Effector memory CD4-positive, alpha-beta T cell (primary cell): ENCODE data around the gene MRM1.

ENCODE experiments used
- DNase-seq, 3 donors: peaks; one replicate each; pipeline ENCODE4 v3.0.0-alpha.2; 2020
- H3K27ac ChIP-seq: 2 replicates; pipeline ENCODE4 v1.7.0; 2013; ENCODE audit warnings: mild to moderate bottlenecking, low read length, moderate library complexity; ENCODE audit not compliant: insufficient read depth, poor library complexity, severe bottlenecking
- H3K27me3 ChIP-seq: replicated peaks from 2 replicates; pipeline ENCODE4 v1.7.0; 2013; ENCODE audit warnings: mild to moderate bottlenecking, low read length; ENCODE audit not compliant: insufficient read depth, control insufficient read depth, poor library complexity, severe bottlenecking
- H3K36me3 ChIP-seq: 2 replicates; pipeline ENCODE4 v1.7.0; 2013; ENCODE audit warnings: mild to moderate bottlenecking, low read length, moderate library complexity; ENCODE audit not compliant: control insufficient read depth, insufficient read depth
- H3K4me1 ChIP-seq: 2 replicates; pipeline ENCODE4 v1.7.0; 2013; ENCODE audit warnings: low read length, mild to moderate bottlenecking; ENCODE audit not compliant: control insufficient read depth, insufficient read depth, poor library complexity, severe bottlenecking
- H3K4me3 ChIP-seq: 2 replicates; pipeline ENCODE4 v1.7.0; 2013; ENCODE audit warnings: low read length, low read depth, mild to moderate bottlenecking; ENCODE audit not compliant: insufficient read depth, poor library complexity, severe bottlenecking
- H3K9me3 ChIP-seq: 2 replicates; pipeline ENCODE4 v1.7.0; 2013; ENCODE audit warnings: mild to moderate bottlenecking, low read length, moderate library complexity; ENCODE audit not compliant: control insufficient read depth

The MRM1 gene

DNA sequence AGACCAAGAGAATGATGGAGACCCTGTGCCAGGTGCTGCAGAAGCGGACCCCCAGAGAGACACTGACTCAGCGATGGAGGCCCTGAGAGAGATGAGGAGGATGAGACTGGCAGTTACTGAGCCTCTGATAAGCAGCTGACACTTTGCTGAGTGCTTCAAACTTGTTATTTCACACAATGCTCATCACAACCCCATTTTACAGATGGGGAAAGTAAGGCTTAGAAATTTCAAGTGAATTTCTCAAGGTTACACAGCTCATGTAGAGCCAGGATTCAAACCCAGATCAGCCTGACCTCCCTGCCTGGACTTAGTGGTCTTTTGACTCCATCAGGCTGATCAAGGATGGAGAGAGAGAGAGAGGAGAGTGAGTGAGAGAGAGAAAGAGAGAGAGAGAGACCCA, 27.2 kb downstream of the MRM1 start:
- H3K36me3 ChIP-seq, result no peaks in the 10 kb centered on the region
- no peak overlapping the region for H3K27ac ChIP-seq
- no peaks in the 10 kb centered on the region for H3K27me3 ChIP-seq
- no peak for DNase-seq
- H3K4me3 ChIP-seq, result no peak overlapping the region
- H3K9me3 ChIP-seq, result no peaks in the 10 kb centered on the region
- no peaks in the 10 kb centered on the region for H3K4me1 ChIP-seq

DNA sequence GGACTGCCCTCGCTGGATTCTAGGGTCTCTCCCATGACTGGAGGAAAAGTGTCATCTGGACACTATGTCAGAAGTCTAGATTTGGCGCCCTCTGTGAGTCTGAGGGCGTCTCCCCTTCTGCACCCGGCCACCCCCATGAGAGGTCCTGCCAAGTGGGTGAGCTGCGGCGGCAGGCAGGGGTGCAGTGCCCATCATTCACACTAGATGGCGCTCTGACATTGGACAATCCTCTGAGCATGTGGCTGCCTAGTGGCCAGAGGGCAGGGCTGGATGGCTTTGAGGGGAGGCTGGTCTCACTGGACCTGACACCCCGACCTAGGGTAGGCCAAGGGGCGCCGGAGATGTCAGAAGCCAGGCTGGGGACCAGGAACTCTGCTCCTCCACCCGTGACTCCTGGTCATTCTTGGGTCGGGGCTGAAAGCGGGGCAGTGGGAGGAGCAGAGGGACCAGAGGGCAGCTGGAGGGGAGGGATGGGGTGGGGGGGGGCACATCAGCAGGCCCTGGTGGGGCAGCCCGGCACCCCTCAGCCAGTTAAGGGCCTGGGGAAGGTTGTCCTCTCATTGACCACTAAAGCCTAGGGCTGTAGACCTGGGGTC, 28.0 kb downstream of the MRM1 start:
- H3K9me3 ChIP-seq, result no peaks in the 10 kb centered on the region
- H3K4me1 ChIP-seq, result no peaks in the 10 kb centered on the region
- H3K36me3 ChIP-seq, result no peaks in the 10 kb centered on the region
- peak; percentile 50 to 65 (median 59) for DNase-seq
- H3K4me3 ChIP-seq, result no peak overlapping the region
- no peak overlapping the region for H3K27ac ChIP-seq
- H3K27me3 ChIP-seq, result no peaks in the 10 kb centered on the region

- Histone ChIP-seq H3K27ac (no peak overlapping the region), H3K9me3 (no peaks in the 10 kb centered on the region), H3K4me3 (no peak overlapping the region), H3K36me3 (no peaks in the 10 kb centered on the region), H3K27me3 (no peaks in the 10 kb centered on the region), H3K4me1 (no peaks in the 10 kb centered on the region)
- no peak for DNase-seq
Observed at GRCh38 chr17:36629970-36630502, 28.7 kb downstream of the MRM1 start.

DNA sequence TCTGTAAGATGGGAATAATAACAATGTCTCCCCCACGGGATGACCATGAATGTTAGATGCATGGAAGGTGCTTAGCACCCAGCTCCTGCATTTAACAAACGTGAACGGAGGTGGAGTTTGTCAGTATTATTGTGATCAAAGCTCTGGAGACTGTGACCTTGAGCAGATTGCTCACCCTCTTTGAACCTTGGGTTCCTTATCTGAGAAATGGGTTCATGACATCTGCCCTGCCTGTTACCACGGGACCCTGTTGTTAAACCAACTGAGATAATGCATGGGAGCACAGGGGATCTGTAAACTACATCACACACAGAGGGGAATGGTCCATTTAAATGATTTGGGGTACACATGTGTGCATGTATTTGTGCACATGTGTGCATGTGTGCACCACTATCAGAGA, 29.6 kb downstream of the MRM1 start:
- no peaks in the 10 kb centered on the region for H3K4me1 ChIP-seq
- H3K27ac ChIP-seq, result no peak overlapping the region
- DNase-seq, result no peak
- H3K36me3 ChIP-seq, result no peaks in the 10 kb centered on the region
- H3K27me3 ChIP-seq, result peaks cover 5% of the 10 kb centered on the region
- no peak overlapping the region for H3K4me3 ChIP-seq
- H3K9me3 ChIP-seq, result no peaks in the 10 kb centered on the region

GRCh38 chr17:36632916-36633771, 31.8 kb downstream of the MRM1 start:
- peaks cover 5% of the 10 kb centered on the region for H3K27me3 ChIP-seq
- H3K27ac ChIP-seq, result no peak overlapping the region
- H3K36me3 ChIP-seq, result no peaks in the 10 kb centered on the region
- no peak overlapping the region for H3K4me3 ChIP-seq
- no peaks in the 10 kb centered on the region for H3K9me3 ChIP-seq
- H3K4me1 ChIP-seq, result no peaks in the 10 kb centered on the region
- DNase-seq, result no peak

DNA sequence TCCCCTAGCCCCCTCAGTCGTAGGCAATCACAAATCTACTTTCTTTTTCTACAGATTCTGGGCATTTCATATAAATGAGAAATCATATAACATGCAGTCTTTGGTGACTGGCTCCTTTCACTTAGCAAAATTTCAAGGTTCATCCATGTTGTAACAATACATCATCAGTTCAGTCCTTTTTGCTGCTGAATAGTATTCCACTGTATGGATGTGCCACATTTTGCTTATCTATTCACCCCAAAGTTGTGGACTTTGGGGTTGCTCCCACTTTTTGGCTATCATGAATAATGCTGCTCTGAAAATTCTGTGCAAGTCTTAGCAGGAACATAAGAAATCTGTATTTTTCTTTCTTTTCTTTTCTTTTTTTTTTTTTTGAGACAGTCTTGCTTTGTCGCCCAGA, 39.0 kb downstream of the MRM1 start:
- Histone ChIP-seq H3K4me3 (no peak overlapping the region), H3K27me3 (peaks cover 20% of the 10 kb centered on the region), H3K9me3 (no peaks in the 10 kb centered on the region), H3K4me1 (peaks cover 12% of the 10 kb centered on the region), H3K27ac (no peak overlapping the region), H3K36me3 (no peaks in the 10 kb centered on the region)
- DNase-seq, result no peak

- Histone ChIP-seq H3K36me3 (no peaks in the 10 kb centered on the region), H3K27me3 (peaks cover 21% of the 10 kb centered on the region), H3K27ac (no peak overlapping the region), H3K9me3 (no peaks in the 10 kb centered on the region), H3K4me3 (no peak overlapping the region), H3K4me1 (peaks cover 12% of the 10 kb centered on the region)
- DNase-seq, result no peak
Observed at GRCh38 chr17:36640836-36641235, 39.5 kb downstream of the MRM1 start.

GRCh38 chr17:36641331-36641876, 40.0 kb downstream of the MRM1 start:
- Histone ChIP-seq H3K27ac (no peak overlapping the region), H3K4me1 (peaks cover 12% of the 10 kb centered on the region), H3K27me3 (peaks cover 21% of the 10 kb centered on the region), H3K36me3 (no peaks in the 10 kb centered on the region), H3K4me3 (peak overlapping the region; percentile 33), H3K9me3 (no peaks in the 10 kb centered on the region)
- DNase-seq, result no peak

DNA sequence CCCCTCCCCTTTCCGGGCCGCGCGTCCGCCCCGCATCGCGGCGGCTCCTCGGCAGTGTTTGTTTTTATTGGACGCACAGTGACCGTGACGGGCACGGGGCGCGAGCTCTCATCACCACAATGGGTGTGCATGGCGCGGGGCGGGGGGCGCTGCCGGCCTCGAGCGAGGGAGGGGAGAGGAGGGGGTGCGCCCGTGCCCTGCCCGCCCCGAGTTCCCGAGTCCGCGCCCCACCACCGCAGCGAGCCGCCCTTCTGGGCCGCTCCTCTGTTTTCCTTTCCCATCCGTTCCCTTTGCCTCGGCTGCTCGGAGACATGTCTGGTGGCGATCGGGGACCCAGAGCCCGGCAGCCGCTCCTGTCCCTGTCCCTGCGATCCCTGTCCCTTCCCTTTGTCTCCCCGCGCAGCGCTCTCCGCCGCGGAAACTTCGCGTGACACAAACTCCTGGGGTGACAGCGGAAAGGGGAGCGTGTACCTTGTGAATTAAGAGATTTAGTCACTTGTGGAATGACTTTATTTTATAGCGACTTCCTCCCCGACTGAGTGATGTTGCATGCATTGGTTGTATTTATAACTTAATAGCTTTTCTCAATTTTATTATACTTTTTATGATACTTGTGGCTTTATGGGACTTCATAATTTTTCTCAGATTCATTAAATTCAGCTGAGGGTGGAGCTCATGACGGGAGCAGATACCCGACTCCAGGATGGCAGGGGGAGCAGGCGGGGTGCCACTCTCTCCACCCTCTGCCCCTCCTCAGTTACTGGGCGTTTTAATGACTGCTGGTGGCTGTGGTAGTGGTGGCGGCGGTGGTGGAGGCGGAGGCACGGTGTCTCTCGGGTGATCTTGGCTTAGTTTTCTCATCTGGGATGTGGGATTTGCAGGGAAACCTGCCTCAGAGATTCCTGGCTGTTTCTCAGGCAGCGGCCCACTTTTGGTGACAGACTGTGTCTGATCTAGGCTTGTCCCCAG, 40.8 kb downstream of the MRM1 start:
- Histone ChIP-seq H3K4me3 (peak overlapping the region; percentile 33), H3K36me3 (no peaks in the 10 kb centered on the region), H3K27ac (no peak overlapping the region), H3K27me3 (peaks cover 25% of the 10 kb centered on the region), H3K4me1 (peaks cover 12% of the 10 kb centered on the region), H3K9me3 (no peaks in the 10 kb centered on the region)
- no peak for DNase-seq
